ENCODE results near the gene LASP1NB.

LASP1NB gene

DNA sequence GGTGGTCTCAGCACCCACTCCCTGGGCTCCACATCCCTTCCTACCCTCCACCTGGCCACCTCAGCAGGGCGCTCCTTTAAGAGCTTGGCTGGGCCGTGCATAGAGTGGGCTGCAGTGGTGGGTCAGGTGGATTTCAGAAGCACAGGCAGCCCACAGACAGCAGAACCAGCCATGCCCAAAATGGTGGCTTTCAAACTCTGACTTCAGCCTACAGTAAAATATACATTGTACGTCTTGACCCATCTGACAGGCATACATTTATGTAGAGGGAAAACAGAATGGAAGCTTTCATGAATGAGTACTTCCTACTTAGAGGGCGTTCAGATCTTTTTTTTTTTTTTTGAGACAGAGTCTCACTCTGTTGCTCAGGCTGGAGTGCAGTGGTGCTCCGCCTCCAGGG lies 26.0 kb upstream of the LASP1NB start:
- DNase-seq (peak in 1 of 2 donors; percentile 29), ATAC-seq (no peak)
- Histone ChIP-seq H3K4me1 (ENCODE audit: control insufficient read depth, insufficient read depth, low read length) (peaks cover 92% of the 10 kb centered on the region), H3K4me3 (ENCODE audit: low read length) (peak overlapping the region; percentile 14), H3K36me3 (ENCODE audit: control insufficient read depth, insufficient read depth, low read length) (peaks cover 39% of the 10 kb centered on the region), H3K9me3 (ENCODE audit: control insufficient read depth, insufficient read depth, low read length) (no peaks in the 10 kb centered on the region), H3K27ac (ENCODE audit: low read length) (peak overlapping the region; percentile 93), H3K27me3 (ENCODE audit: control insufficient read depth, insufficient read depth, low read length) (no peaks in the 10 kb centered on the region)
- intact Hi-C loops (cut with micrococcal nuclease) = loop anchor here (2.0 kb wide), 1 partner anchor 31 kb away; no protein-coding TSS in a partner anchor
- Mint-ChIP-seq H3K9me3 (no peaks in the 10 kb centered on the region), H3K4me3 (peak overlapping the region; percentile 87), H3K36me3 (no peaks in the 10 kb centered on the region), H3K4me1 (peaks cover 56 to 68% of the 10 kb centered on the region in 2 donors), H3K27me3 (ENCODE audit: low read depth in 2 of 2) (no peaks in the 10 kb centered on the region), H3K27ac (peak overlapping the region; percentile 95)
- no peak for TF ChIP-seq CTCF (IDR thresholded peaks at IDR 0.05)
- 19% methylated on average over 5 of the region's 5 CpGs for WGBS (ENCODE audit: insufficient coverage)

GRCh38 chr17:38900978-38901656 lies 24.3 kb upstream of the LASP1NB start:
- DNase-seq = peak; percentile 62 to 79

DNA sequence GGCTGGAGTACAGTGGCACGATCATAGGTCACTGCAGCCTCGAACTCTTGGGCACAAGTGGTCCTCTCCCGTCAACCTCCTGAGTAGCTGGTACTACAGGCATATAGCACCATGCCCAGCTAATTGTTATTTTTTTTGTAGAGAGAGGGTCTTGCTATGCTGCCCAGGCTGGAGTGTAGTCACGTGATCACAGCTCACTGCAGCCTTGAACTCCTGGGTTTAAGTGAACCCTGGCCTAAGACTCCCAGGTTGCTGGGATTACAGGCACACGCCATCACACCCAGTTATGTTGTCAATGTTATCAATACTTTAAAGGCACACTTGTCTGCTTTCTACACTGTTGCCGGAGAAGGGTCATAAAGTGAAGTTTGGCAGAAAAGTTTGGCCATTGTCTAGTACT lies 22.0 kb upstream of the LASP1NB start:
- H3K36me3 Mint-ChIP-seq = no peaks in the 10 kb centered on the region
- peak overlapping the region; percentile 75 to 95 for H3K27ac Mint-ChIP-seq
- peaks cover 52 to 69% of the 10 kb centered on the region in 2 donors for H3K4me1 Mint-ChIP-seq
- ATAC-seq (no peak), DNase-seq (no peak)
- no peaks in the 10 kb centered on the region for H3K9me3 ChIP-seq (ENCODE audit: control insufficient read depth, insufficient read depth, low read length)
- H3K27me3 ChIP-seq (ENCODE audit: control insufficient read depth, insufficient read depth, low read length) = no peaks in the 10 kb centered on the region
- no peaks in the 10 kb centered on the region for H3K9me3 Mint-ChIP-seq
- peaks cover 81% of the 10 kb centered on the region for H3K4me1 ChIP-seq (ENCODE audit: control insufficient read depth, insufficient read depth, low read length)
- intact Hi-C loops (cut with micrococcal nuclease) = loop anchor here (5.0 kb wide), 1 partner anchor 249 kb away; the partner anchor contains the start of gene PLXDC1
- H3K4me3 ChIP-seq (ENCODE audit: low read length) = no peak overlapping the region
- WGBS (ENCODE audit: insufficient coverage) = 100% methylated on average over 6 of the region's 6 CpGs
- no peak for TF ChIP-seq CTCF (IDR thresholded peaks at IDR 0.05)
- peak overlapping the region; percentile 48 for H3K27ac ChIP-seq (ENCODE audit: low read length)
- peaks cover 26% of the 10 kb centered on the region for H3K36me3 ChIP-seq (ENCODE audit: control insufficient read depth, insufficient read depth, low read length)
- H3K4me3 Mint-ChIP-seq = no peak overlapping the region
- no peaks in the 10 kb centered on the region for H3K27me3 Mint-ChIP-seq (ENCODE audit: low read depth in 2 of 2)

More at GRCh38 chr17:38900978-38901656, 24.3 kb upstream of the LASP1NB start:
- Mint-ChIP-seq H3K9me3 (no peaks in the 10 kb centered on the region), H3K4me3 (peak overlapping the region; percentile 78), H3K36me3 (no peaks in the 10 kb centered on the region), H3K27ac (peak overlapping the region; percentile 92 to 95), H3K4me1 (peaks cover 49 to 69% of the 10 kb centered on the region in 2 donors), H3K27me3 (ENCODE audit: low read depth in 2 of 2) (no peaks in the 10 kb centered on the region)
- H3K27ac ChIP-seq (ENCODE audit: low read length) = peak overlapping the region; percentile 60
- H3K4me3 ChIP-seq (ENCODE audit: low read length) = no peak overlapping the region
- no peaks in the 10 kb centered on the region for H3K9me3 ChIP-seq (ENCODE audit: control insufficient read depth, insufficient read depth, low read length)
- TF ChIP-seq CTCF (IDR thresholded peaks at IDR 0.05) = no peak
- no peaks in the 10 kb centered on the region for H3K27me3 ChIP-seq (ENCODE audit: control insufficient read depth, insufficient read depth, low read length)
- WGBS (ENCODE audit: insufficient coverage) = 31% methylated on average over 10 of the region's 10 CpGs
- intact Hi-C loops (cut with micrococcal nuclease) = loop anchor here (1.0 to 5.0 kb wide), 3 partner anchors 12 to 251 kb away; partner anchors contain the start of gene PLXDC1
- peaks cover 81% of the 10 kb centered on the region for H3K4me1 ChIP-seq (ENCODE audit: control insufficient read depth, insufficient read depth, low read length)
- ATAC-seq = peak; percentile 49 to 76 (median 62)
- H3K36me3 ChIP-seq (ENCODE audit: control insufficient read depth, insufficient read depth, low read length) = peaks cover 36% of the 10 kb centered on the region

Data from natural killer cell (primary cell).